Mesodermal cell (in vitro differentiated cells): Measurements from ENCODE around the gene SLC22A6.

Experiments used
- H3K27ac ChIP-seq: 2 replicates; pipeline ENCODE4 v1.7.0; 2013; ENCODE audit warnings: mild to moderate bottlenecking, low read depth, low read length, moderate library complexity; ENCODE audit not compliant: severe bottlenecking
- H3K36me3 ChIP-seq: 2 replicates; pipeline ENCODE4 v1.7.1; 2013; ENCODE audit warnings: mild to moderate bottlenecking, low read length, moderate library complexity; ENCODE audit not compliant: control insufficient read depth, insufficient read depth
- H3K4me1 ChIP-seq: one replicate; pipeline ENCODE4 v1.7.1; 2013; ENCODE audit warnings: mild to moderate bottlenecking, low read length; ENCODE audit not compliant: insufficient read depth, control insufficient read depth, poor library complexity, severe bottlenecking
- H3K4me3 ChIP-seq: 2 replicates; pipeline ENCODE4 v1.7.0; 2013; ENCODE audit warnings: low read length, control low read depth, mild to moderate bottlenecking; ENCODE audit not compliant: insufficient read depth, poor library complexity, severe bottlenecking; ENCODE audit errors: extremely low read depth
- H3K9me3 ChIP-seq: 2 replicates; pipeline ENCODE4 v1.7.1; 2013; ENCODE audit warnings: mild to moderate bottlenecking, low read length, moderate library complexity; ENCODE audit not compliant: control insufficient read depth
- WGBS, 2 experiments: methylation state at CpG; one replicate each; pipeline ENCODE4 v1.1.5; 2013; ENCODE audit warnings: missing lambda C conversion rate in 2 of 2; ENCODE audit not compliant: insufficient coverage in 2 of 2; 5-methylcytosine and 5-hydroxymethylcytosine counted together

SLC22A6 gene

DNA sequence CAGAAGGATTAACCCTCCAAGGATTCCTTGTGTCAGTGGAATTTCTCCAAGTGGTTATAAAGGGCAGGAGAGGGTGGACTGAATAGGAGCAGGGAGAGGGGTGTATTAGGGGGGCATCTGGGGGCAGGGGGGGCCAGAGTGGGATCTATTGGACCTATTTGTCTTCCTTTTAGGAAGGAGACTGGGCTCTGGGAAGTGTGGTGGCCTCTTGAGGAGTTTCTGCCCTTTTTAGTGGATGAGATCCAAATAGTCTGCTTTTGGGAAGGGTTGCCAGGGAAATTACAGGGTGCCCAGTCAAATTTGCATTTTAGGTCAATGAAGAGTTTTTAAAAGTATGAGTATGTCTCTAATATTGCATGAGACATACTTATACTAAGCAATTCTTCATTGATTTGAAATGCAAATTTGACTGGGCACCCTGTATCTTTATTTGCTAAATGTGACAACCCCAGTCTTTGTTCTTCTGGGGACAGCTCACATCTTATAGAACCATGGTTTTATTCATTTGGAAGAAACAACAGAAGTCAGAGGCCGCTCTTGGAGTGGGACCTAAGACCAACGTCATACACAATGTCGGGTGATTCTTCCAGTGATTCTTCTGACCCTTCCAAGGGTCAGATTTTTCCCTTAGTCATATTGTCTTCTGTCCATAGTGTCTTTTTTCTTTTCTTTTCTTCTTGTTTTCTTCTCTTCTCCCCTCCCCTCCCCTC is 429 bp upstream of the SLC22A6 start:
- Histone ChIP-seq H3K9me3 (no peaks in the 10 kb centered on the region), H3K27ac (no peak overlapping the region), H3K36me3 (no peaks in the 10 kb centered on the region), H3K4me1 (no peaks in the 10 kb centered on the region), H3K4me3 (no peak overlapping the region)
- WGBS, 2 experiments = 90 to 97% methylated on average over 3 of the region's 3 CpGs

GRCh38 chr11:62983536-62984199 is 1.1 kb downstream of the SLC22A6 start:
- WGBS, 2 experiments = 89 to 98% methylated on average over 9 of the region's 13 CpGs
- Histone ChIP-seq H3K9me3 (no peaks in the 10 kb centered on the region), H3K4me3 (no peak overlapping the region), H3K27ac (no peak overlapping the region), H3K4me1 (no peaks in the 10 kb centered on the region), H3K36me3 (no peaks in the 10 kb centered on the region)

DNA sequence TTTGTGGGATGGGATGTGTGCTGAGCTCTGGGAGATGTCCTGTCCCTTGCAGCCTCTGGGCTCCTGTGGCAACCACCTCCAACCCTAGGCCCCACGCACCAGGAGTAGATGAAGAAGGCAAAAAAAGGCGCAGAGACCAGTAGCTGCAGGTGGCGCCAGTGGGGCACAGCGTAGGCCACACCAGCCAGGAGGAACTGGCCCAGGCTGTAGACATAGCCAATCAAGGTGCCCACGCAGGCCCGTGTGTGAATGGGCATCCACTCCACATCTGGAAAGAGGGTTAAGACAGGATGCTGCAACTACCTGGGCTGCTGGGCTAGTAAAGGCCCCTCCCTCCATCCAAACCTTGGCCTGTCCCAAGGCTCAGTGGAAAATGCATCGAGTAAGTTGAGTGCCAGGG is 3.0 kb downstream of the SLC22A6 start:
- Histone ChIP-seq H3K4me3 (no peak overlapping the region), H3K4me1 (no peaks in the 10 kb centered on the region), H3K27ac (no peak overlapping the region), H3K9me3 (no peaks in the 10 kb centered on the region), H3K36me3 (no peaks in the 10 kb centered on the region)
- 76 to 82% methylated on average over 3 to 4 of the region's 7 CpGs for WGBS, 2 experiments

- H3K36me3 ChIP-seq = no peaks in the 10 kb centered on the region
- 45 to 73% methylated on average over 1 of the region's 1 CpG for WGBS, 2 experiments
- H3K4me3 ChIP-seq = no peak overlapping the region
Measured at GRCh38 chr11:62980133-62980760, 4.5 kb downstream of the SLC22A6 start.

DNA sequence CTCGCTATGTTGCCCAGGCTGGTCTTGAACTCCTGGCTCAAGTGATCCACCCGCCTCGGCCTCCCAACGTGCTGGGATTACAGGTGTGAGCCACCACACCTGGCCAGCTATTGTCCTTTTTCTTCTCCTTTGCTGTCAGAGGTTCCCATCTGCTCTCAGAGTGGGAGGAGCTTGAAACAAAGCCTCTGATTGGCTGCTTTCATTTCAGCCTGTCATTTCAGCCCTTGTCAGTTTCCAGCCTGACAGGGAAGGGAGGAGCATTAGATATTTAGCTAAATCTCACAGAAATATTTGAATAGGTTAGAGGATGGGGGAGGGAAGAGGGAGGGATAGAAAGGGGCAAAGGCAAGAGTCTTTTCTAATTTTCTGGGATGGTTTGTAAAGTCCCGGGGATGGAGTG is 8.7 kb downstream of the SLC22A6 start:
- H3K4me1 ChIP-seq = no peaks in the 10 kb centered on the region
- no peak overlapping the region for H3K4me3 ChIP-seq
- H3K9me3 ChIP-seq = no peaks in the 10 kb centered on the region
- no peaks in the 10 kb centered on the region for H3K36me3 ChIP-seq
- H3K27ac ChIP-seq = no peak overlapping the region
- 89 to 91% methylated on average over 4 to 5 of the region's 5 CpGs for WGBS, 2 experiments

More at GRCh38 chr11:62980133-62980760, 4.5 kb downstream of the SLC22A6 start:
- Histone ChIP-seq H3K4me1 (no peaks in the 10 kb centered on the region), H3K9me3 (no peaks in the 10 kb centered on the region), H3K27ac (no peak overlapping the region)

DNA sequence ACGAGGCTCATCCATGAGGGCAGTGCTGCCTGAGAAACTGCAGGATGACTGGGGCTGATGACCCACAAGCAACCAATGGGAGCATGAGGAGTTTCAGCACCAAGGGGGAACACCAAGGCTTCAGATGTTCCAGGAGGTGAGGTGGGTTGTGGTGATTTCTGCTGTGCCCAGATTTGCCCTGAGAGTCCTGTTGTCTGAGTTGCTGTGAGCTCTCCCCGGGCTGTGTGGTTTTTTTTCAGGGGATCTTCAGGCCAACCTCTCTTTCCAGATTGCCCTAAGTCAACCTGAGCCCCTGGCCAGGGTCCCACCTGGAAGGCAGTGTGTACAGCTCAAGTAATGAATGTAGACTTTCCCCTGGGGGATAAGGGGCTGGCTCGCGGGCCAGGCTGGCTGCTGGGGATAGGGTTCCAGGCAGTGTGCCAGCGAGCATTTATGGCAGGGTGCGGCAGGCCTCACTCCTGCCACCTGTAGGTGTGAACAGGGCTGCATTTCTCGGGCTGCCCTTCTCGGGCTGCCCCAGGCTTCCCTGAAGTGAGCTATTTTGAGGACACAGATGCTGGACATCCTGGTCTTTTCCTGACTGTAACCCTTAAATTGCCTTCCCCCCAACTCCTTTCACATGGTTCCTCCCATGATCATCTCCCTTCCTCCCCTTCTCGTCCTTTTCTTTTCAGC is 9.8 kb downstream of the SLC22A6 start:
- H3K36me3 ChIP-seq = no peaks in the 10 kb centered on the region
- H3K4me3 ChIP-seq = no peak overlapping the region
- H3K9me3 ChIP-seq = no peaks in the 10 kb centered on the region
- no peaks in the 10 kb centered on the region for H3K4me1 ChIP-seq
- 23 to 35% methylated on average over 7 to 8 of the region's 9 CpGs for WGBS, 2 experiments
- no peak overlapping the region for H3K27ac ChIP-seq

GRCh38 chr11:62965574-62965973 is 19.2 kb downstream of the SLC22A6 start:
- 86 to 100% methylated on average over 1 of the region's 2 CpGs for WGBS, 2 experiments
- H3K9me3 ChIP-seq = no peaks in the 10 kb centered on the region
- H3K27ac ChIP-seq = no peak overlapping the region
- H3K4me1 ChIP-seq = no peaks in the 10 kb centered on the region
- no peaks in the 10 kb centered on the region for H3K36me3 ChIP-seq
- no peak overlapping the region for H3K4me3 ChIP-seq

GRCh38 chr11:62962391-62962790 is 22.4 kb downstream of the SLC22A6 start:
- Histone ChIP-seq H3K4me3 (no peak overlapping the region), H3K4me1 (no peaks in the 10 kb centered on the region), H3K27ac (no peak overlapping the region), H3K36me3 (no peaks in the 10 kb centered on the region), H3K9me3 (no peaks in the 10 kb centered on the region)
- WGBS, 2 experiments = 93 to 100% methylated on average over 1 of the region's 3 CpGs

DNA sequence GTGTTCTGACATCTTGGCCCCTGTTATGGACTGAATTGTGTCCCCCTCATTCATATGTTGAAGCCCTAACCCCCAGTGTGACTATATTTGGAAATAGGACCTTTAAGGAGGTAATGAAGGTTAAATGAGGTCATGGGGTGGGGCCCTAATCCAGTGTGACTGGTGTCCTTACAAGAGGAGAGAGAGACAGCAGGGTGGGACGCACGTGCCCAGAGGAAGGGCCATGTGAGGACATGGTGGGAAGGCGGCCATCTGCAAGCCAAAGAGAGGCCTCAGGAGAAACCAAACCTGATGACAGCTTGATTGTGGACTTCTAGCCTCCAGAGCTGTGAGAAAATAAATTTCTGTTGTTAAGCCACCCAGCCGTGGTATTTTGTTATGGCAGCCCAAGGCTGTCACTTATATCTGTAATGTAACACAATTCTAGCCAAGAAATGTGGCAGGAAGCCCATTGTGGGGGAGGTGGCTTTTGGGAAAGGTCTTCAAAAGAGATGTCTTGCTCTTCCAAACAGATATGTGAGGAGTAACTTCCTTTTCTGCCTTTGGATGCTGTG is 23.7 kb downstream of the SLC22A6 start:
- no peak overlapping the region for H3K27ac ChIP-seq
- H3K9me3 ChIP-seq = no peaks in the 10 kb centered on the region
- no peak overlapping the region for H3K4me3 ChIP-seq
- H3K36me3 ChIP-seq = no peaks in the 10 kb centered on the region
- no peaks in the 10 kb centered on the region for H3K4me1 ChIP-seq
- 88 to 95% methylated on average over 2 to 3 of the region's 4 CpGs for WGBS, 2 experiments

GRCh38 chr11:62959422-62959980 is 25.3 kb downstream of the SLC22A6 start:
- H3K36me3 ChIP-seq = no peaks in the 10 kb centered on the region
- no peaks in the 10 kb centered on the region for H3K4me1 ChIP-seq
- no peak overlapping the region for H3K4me3 ChIP-seq
- 71 to 100% methylated on average over 1 of the region's 1 CpG for WGBS, 2 experiments
- H3K27ac ChIP-seq = no peak overlapping the region
- H3K9me3 ChIP-seq = no peaks in the 10 kb centered on the region
